Keratinocyte (primary cell): ENCODE results near the gene SPATA12. TPM values are rescaled to one million over a fixed set of nuclear protein-coding genes. Genes with fewer than 3 reads are reported as not detected.
"Not testable (repeated sequence)": the region's sequence is repeated elsewhere in the genome, so short reads cannot be mapped to it uniquely, and the experiment has no call there.

Source experiments
- DNase-seq: peaks from one replicate; pipeline ENCODE4 v3.0.0-alpha.2; 2011; ENCODE audit warnings: low read depth, missing footprints, low spot score
- FAIRE-seq: peaks from 2 replicates; lab custom pipeline; 2011; peaks lifted over from hg19 to GRCh38; lab: Jason Lieb, UNC
- H2AFZ ChIP-seq: 2 replicates; pipeline ENCODE4 v1.6.0; 2012; ENCODE audit warnings: low read length, control low read depth, inconsistent platforms; ENCODE audit not compliant: control insufficient read depth
- H3K27ac ChIP-seq: 2 replicates; pipeline ENCODE4 v1.5.1; 2011; ENCODE audit warnings: low read length; ENCODE audit not compliant: control insufficient read depth, insufficient read depth
- H3K27me3 ChIP-seq: 3 replicates; pipeline ENCODE4 v1.6.0; 2011; ENCODE audit warnings: low read length; ENCODE audit not compliant: control insufficient read depth, insufficient read depth; ENCODE audit errors: extremely low read depth
- H3K36me3 ChIP-seq, 2 experiments: 2 replicates in 1 of 2; 3 replicates in 1 of 2; pipeline ENCODE4 v1.5.1; 2011; ENCODE audit warnings: low read length in 2 of 2, mild to moderate bottlenecking in 1 of 2; ENCODE audit not compliant: control insufficient read depth in 2 of 2, insufficient read depth in 2 of 2; ENCODE audit errors: extremely low read depth in 1 of 2
- H3K4me1 ChIP-seq: 3 replicates; pipeline ENCODE4 v1.5.1; 2011; ENCODE audit warnings: low read length; ENCODE audit not compliant: control insufficient read depth, insufficient read depth; ENCODE audit errors: extremely low read depth
- H3K4me2 ChIP-seq: 3 replicates; pipeline ENCODE4 v1.6.0; 2011; ENCODE audit warnings: low read depth, low read length; ENCODE audit not compliant: control insufficient read depth, insufficient read depth; ENCODE audit errors: extremely low read depth
- H3K4me3 ChIP-seq, 3 experiments: fragments of 200-600 bp in 1 of 3; sonication (generic) in 1 of 3; 2 replicates in 2 of 3; 3 replicates in 1 of 3; pipeline ENCODE4 v1.5.1; 2011 to 2016; ENCODE audit warnings: low read length in 3 of 3, mild to moderate bottlenecking in 3 of 3, control low read depth in 2 of 3, inconsistent platforms in 1 of 3, low read depth in 1 of 3, mixed read lengths in 1 of 3, mixed run types in 1 of 3, moderate library complexity in 1 of 3; ENCODE audit not compliant: control insufficient read depth in 2 of 3, insufficient read depth in 2 of 3; ENCODE audit errors: extremely low read depth in 1 of 3
- H3K79me2 ChIP-seq: 2 replicates; pipeline ENCODE4 v1.6.0; 2012; ENCODE audit warnings: low read length; ENCODE audit not compliant: control insufficient read depth, insufficient read depth
- H3K9ac ChIP-seq: 3 replicates; pipeline ENCODE4 v1.6.0; 2011; ENCODE audit warnings: low read length; ENCODE audit not compliant: control insufficient read depth, insufficient read depth; ENCODE audit errors: extremely low read depth
- H3K9me1 ChIP-seq: 3 replicates; pipeline ENCODE4 v1.6.0; 2011; ENCODE audit warnings: low read length; ENCODE audit not compliant: control insufficient read depth, insufficient read depth; ENCODE audit errors: extremely low read depth
- H3K9me3 ChIP-seq: 2 replicates; pipeline ENCODE4 v1.5.1; 2012; ENCODE audit warnings: low read depth, low read length; ENCODE audit not compliant: control insufficient read depth
- H4K20me1 ChIP-seq: 3 replicates; pipeline ENCODE4 v1.6.0; 2011; ENCODE audit warnings: low read length; ENCODE audit not compliant: control insufficient read depth, insufficient read depth; ENCODE audit errors: extremely low read depth
- EZH2 ChIP-seq: IDR thresholded peaks from one replicate; pipeline ENCODE4 v1.6.1; 2012; ENCODE audit warnings: inconsistent platforms, mild to moderate bottlenecking, low read length, moderate library complexity
- dilution Hi-C: fragments of 300-500 bp; cut with MboI; formaldehyde crosslinking; loops from one replicate; pipeline ENCODE4 v1.7.0; 2020; ENCODE audit warnings: low sequenced_read_pairs; ENCODE audit not compliant: extremely low pct_ligation_motif_present
- polyA plus RNA-seq, 5 experiments: library from polyadenylated mRNA; depleted of rRNA in 3 of 5; stranded (reverse) in 3 of 5; stranded (forward) in 1 of 5; unstranded in 1 of 5; fragments of >200 nt; gene quantifications; 1 replicate in 1 of 5; 2 replicates in 3 of 5; 3 replicates in 1 of 5; pipeline versions ENCODE4 v1.2.1 to v1.2.3, GENCODE V29; 2011 to 2012; ENCODE audit warnings: missing spikeins in 2 of 5, low read depth in 1 of 5, low replicate concordance in 1 of 5
- TF ChIP-seq, protein P1 (sequence below), 3 experiments: IDR thresholded peaks in 1 of 3; conservative IDR thresholded peaks in 1 of 3; optimal IDR thresholded peaks in 1 of 3; 2 replicates in 2 of 3; 3 replicates in 1 of 3; pipeline versions ENCODE3 to v1.5.1; 2011; ENCODE audit warnings: low read length in 3 of 3, mild to moderate bottlenecking in 3 of 3, moderate library complexity in 2 of 3, control low read depth in 1 of 3, inconsistent platforms in 1 of 3; ENCODE audit not compliant: insufficient read depth in 2 of 3; ENCODE audit errors: extremely low read depth in 1 of 3

SPATA12 gene
- polyA plus RNA-seq, 1 donor (not counting 4 experiments of a cell fraction or from before 2014, with no cell fraction given): 0.08 TPM

DNA sequence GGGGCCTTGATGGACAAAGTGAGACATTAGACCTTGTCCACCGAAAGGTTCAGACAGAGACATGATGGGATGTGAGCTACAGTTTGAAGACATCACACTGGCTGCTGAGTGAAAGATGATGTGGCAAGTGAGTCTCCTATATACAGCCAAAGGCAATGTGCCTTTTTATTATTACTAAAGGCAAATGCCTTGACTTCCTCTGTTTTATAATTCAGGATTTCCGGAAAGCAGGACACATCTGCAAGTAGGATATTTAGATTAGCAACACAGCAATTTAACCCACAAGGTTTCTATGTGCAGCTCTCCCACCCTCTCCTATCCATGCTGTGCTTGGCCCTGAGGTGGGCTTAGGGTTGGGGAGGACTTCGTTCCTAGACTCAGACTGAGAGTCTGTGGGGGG is 20.7 kb downstream of the SPATA12 start:
- no peak for FAIRE-seq
- no peak overlapping the region for H3K27ac ChIP-seq

DNA sequence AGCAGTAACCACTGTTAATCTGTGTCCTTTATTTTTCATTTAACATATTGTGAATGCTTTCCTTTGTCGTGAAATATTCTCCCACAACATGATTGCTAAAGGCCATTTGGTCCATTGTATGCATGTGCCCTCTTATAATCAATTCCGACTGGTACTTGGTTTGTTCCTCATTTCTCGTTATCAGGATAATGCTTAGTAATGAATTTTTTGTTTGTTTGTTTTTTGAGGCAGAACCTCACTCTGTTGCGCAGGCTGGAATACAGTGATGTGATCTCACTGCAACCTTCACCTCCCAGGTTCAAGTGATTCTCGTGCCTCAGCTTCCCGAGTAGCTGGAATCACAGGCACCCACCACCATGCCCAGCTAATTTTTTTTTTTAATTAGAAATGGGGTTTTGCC is 22.0 kb downstream of the SPATA12 start:
- dilution Hi-C loops: loop anchor here (25.0 kb wide), 1 partner anchor 95 kb away; no protein-coding TSS in a partner anchor
- no peak overlapping the region for H3K9ac ChIP-seq
- no peak for TF ChIP-seq EZH2
- TF ChIP-seq, protein P1, sequence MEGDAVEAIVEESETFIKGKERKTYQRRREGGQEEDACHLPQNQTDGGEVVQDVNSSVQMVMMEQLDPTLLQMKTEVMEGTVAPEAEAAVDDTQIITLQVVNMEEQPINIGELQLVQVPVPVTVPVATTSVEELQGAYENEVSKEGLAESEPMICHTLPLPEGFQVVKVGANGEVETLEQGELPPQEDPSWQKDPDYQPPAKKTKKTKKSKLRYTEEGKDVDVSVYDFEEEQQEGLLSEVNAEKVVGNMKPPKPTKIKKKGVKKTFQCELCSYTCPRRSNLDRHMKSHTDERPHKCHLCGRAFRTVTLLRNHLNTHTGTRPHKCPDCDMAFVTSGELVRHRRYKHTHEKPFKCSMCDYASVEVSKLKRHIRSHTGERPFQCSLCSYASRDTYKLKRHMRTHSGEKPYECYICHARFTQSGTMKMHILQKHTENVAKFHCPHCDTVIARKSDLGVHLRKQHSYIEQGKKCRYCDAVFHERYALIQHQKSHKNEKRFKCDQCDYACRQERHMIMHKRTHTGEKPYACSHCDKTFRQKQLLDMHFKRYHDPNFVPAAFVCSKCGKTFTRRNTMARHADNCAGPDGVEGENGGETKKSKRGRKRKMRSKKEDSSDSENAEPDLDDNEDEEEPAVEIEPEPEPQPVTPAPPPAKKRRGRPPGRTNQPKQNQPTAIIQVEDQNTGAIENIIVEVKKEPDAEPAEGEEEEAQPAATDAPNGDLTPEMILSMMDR (optimal IDR thresholded peaks at IDR 0.05 in 1 of 3, IDR thresholded peaks at IDR 0.05 in 1 of 3, conservative IDR thresholded peaks at IDR 0.05 in 1 of 3; ENCODE audit: extremely low read depth in 1 of 3, insufficient read depth in 2 of 3, low read length in 3 of 3): no peak
- no peak overlapping the region for H3K4me2 ChIP-seq
- H3K27me3 ChIP-seq: no peaks in the 10 kb centered on the region
- no peaks in the 10 kb centered on the region for H3K79me2 ChIP-seq
- FAIRE-seq (no peak), DNase-seq (no peak)
- H2AFZ ChIP-seq: no peak overlapping the region
- H3K27ac ChIP-seq: no peak overlapping the region
- H3K4me1 ChIP-seq: peaks cover 19% of the 10 kb centered on the region
- no peaks in the 10 kb centered on the region for H4K20me1 ChIP-seq
- no peak overlapping the region for H3K4me3 ChIP-seq
- no peaks in the 10 kb centered on the region for H3K9me1 ChIP-seq
- H3K9me3 ChIP-seq: no peaks in the 10 kb centered on the region
- no peaks in the 10 kb centered on the region for H3K36me3 ChIP-seq

More for the DNA sequence above, 20.7 kb downstream of the SPATA12 start:
- dilution Hi-C loops: loop anchor here (25.0 kb wide), 1 partner anchor 94 kb away; no protein-coding TSS in a partner anchor
- no peak overlapping the region for H2AFZ ChIP-seq
- no peaks in the 10 kb centered on the region for H3K27me3 ChIP-seq
- H3K9me3 ChIP-seq: no peaks in the 10 kb centered on the region
- H3K36me3 ChIP-seq: peaks cover 0 to 2% of the 10 kb centered on the region in 2 experiments
- no peak overlapping the region for H3K4me3 ChIP-seq
- no peak overlapping the region for H3K9ac ChIP-seq
- no peak for TF ChIP-seq EZH2
- TF ChIP-seq, protein P1 (optimal IDR thresholded peaks at IDR 0.05 in 1 of 3, IDR thresholded peaks at IDR 0.05 in 1 of 3, conservative IDR thresholded peaks at IDR 0.05 in 1 of 3; ENCODE audit: extremely low read depth in 1 of 3, insufficient read depth in 2 of 3, low read length in 3 of 3): no peak
- no peaks in the 10 kb centered on the region for H3K9me1 ChIP-seq
- no peak for DNase-seq
- no peaks in the 10 kb centered on the region for H4K20me1 ChIP-seq
- H3K4me1 ChIP-seq: peaks cover 19% of the 10 kb centered on the region
- H3K4me2 ChIP-seq: no peak overlapping the region
- no peaks in the 10 kb centered on the region for H3K79me2 ChIP-seq

DNA sequence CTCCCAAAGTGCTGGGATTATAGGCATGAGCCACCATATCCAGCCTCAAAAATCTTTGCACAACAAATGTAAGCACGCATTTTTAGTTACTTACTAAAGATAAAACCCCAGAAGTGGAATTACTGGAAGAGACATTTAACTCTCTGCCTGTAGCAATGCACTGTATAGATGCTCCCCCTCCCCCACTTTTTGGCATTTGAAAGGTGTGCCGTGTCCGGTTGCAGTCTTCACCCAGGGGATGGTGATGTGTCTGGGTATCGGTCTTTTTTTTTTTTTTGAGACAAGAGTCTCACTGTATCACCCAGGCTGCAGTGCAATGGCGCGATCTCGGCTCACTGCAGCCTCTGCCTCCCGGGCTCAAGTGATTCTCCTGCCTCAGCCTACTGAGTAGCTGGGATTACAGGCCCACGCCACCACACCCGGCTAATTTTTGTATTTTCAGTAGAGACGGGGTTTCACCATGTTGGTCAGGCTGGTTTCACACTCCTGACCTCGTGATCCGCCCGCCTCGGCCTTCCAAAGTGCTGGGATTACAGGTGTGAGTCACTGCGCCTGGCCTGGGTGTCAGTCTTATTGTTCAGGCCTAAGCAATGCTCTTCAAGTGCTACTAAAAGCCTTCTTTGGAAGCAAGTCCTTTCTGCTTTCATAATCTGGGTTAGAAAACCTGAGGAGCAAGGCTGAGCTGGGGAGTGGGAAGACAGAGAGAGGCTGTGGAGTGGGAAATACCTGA is 23.0 kb downstream of the SPATA12 start:
- not testable (repeated sequence) for H3K27ac ChIP-seq, H2AFZ ChIP-seq, H3K4me3 ChIP-seq, H3K4me2 ChIP-seq, H3K9me1 ChIP-seq, H3K27me3 ChIP-seq, DNase-seq, H3K79me2 ChIP-seq, H3K36me3 ChIP-seq, H3K9ac ChIP-seq, FAIRE-seq, H4K20me1 ChIP-seq, H3K9me3 ChIP-seq
- dilution Hi-C loops: loop anchor here (25.0 kb wide), 1 partner anchor 96 kb away; no protein-coding TSS in a partner anchor
- H3K4me1 ChIP-seq: peaks cover 11% of the 10 kb centered on the region
